Endothelial cell (in vitro differentiated cells): ENCODE data around the gene MIER3. TPM values are rescaled to one million over a fixed set of nuclear protein-coding genes. Genes with fewer than 3 reads are reported as not detected.

ENCODE experiments used
- DNase-seq: peaks from one replicate; pipeline ENCODE4 v3.0.0; 2021; ENCODE audit warnings: low spot score
- H3K27ac Mint-ChIP-seq: one replicate; pipeline ENCODE4 v1.8.0; 2021; ENCODE audit warnings: mixed read lengths, inconsistent platforms; ENCODE audit not compliant: unreplicated experiment
- H3K27me3 Mint-ChIP-seq: one replicate; pipeline ENCODE4 v1.8.0; 2021; ENCODE audit warnings: mild to moderate bottlenecking, moderate library complexity, mixed read lengths, inconsistent platforms; ENCODE audit not compliant: unreplicated experiment
- H3K36me3 Mint-ChIP-seq: one replicate; pipeline ENCODE4 v1.8.0; 2021; ENCODE audit warnings: mild to moderate bottlenecking, low read depth, mixed read lengths, inconsistent platforms; ENCODE audit not compliant: unreplicated experiment
- H3K4me1 Mint-ChIP-seq: one replicate; pipeline ENCODE4 v1.8.0; 2021; ENCODE audit warnings: mild to moderate bottlenecking, mixed read lengths, inconsistent platforms; ENCODE audit not compliant: unreplicated experiment
- H3K4me3 Mint-ChIP-seq: one replicate; pipeline ENCODE4 v1.8.0; 2021; ENCODE audit warnings: mild to moderate bottlenecking, mixed read lengths, inconsistent platforms; ENCODE audit not compliant: unreplicated experiment
- H3K9me3 Mint-ChIP-seq: one replicate; pipeline ENCODE4 v1.8.0; 2021; ENCODE audit warnings: mixed read lengths, inconsistent platforms; ENCODE audit not compliant: unreplicated experiment
- CTCF ChIP-seq: fragments of 200-600 bp; sonication (generic); IDR thresholded peaks from one replicate; pipeline ENCODE4 v1.5.0; 2021; ENCODE audit warnings: antibody characterized with exemption; ENCODE audit not compliant: unreplicated experiment
- total RNA-seq: library from RNA; stranded (reverse); fragmentation: NEBNext Ultra II Directional; extraction: Animal tissue kit (Norgen Biotek cat#: 25700); gene quantifications from one replicate; pipeline ENCODE4 v1.2.1, GENCODE V29; 2021; ENCODE audit not compliant: unreplicated experiment

MIER3 gene
- total RNA-seq, 1 donor from 2014 or later, result 52.3 TPM

DNA sequence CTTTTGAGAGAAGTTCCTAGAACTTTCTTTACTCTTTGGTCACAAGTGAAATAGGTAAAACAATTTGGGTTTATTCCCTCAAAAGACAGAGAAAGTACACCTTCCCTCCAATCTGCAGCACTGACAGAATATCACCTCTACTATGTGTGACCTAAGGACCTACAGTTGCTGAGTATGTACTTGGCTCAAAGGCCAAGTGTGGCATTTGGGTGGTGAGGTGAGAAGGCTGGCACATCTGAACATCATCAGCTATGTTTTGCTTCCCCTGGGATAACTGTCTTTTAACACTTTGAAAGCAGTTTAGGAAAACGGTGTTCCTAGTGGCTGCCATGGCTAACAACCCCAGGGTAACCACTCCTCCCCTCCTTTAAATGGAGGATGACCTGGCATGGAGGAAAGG is 17.6 kb downstream of the MIER3 start:
- H3K27ac Mint-ChIP-seq, result no peak overlapping the region
- no peak for TF ChIP-seq CTCF
- no peaks in the 10 kb centered on the region for H3K27me3 Mint-ChIP-seq
- DNase-seq, result no peak
- no peaks in the 10 kb centered on the region for H3K4me1 Mint-ChIP-seq
- H3K36me3 Mint-ChIP-seq, result peaks cover 7% of the 10 kb centered on the region
- H3K4me3 Mint-ChIP-seq, result no peak overlapping the region
- no peaks in the 10 kb centered on the region for H3K9me3 Mint-ChIP-seq

DNA sequence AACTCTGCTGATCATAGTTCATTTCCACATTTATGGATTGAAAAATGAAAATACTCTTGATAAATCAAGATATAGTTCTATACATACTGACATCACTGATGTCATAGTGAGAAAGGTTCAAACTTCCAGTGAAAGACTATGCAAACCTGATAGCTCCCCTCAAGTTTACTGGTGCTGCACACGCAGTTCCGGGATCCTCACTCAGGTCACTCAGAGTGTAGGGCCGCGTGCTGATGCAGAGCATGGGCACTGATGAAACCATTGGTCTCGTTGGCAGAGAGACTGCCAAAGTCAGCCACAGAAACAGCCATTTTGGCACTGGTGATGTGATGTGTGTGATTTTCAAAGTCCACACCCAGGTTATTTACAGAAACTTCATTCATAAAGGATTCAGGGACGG is 29.0 kb downstream of the MIER3 start:
- H3K4me3 Mint-ChIP-seq, result no peak overlapping the region
- H3K9me3 Mint-ChIP-seq, result no peaks in the 10 kb centered on the region
- peaks cover 42% of the 10 kb centered on the region for H3K36me3 Mint-ChIP-seq
- H3K27ac Mint-ChIP-seq, result no peak overlapping the region
- no peak for DNase-seq
- H3K4me1 Mint-ChIP-seq, result no peaks in the 10 kb centered on the region
- H3K27me3 Mint-ChIP-seq, result peaks cover 4% of the 10 kb centered on the region
- TF ChIP-seq CTCF, result no peak

GRCh38 chr5:56919942-56920662 is 31.8 kb downstream of the MIER3 start:
- TF ChIP-seq CTCF, result no peak

GRCh38 chr5:56918054-56918453 is 33.9 kb downstream of the MIER3 start:
- no peaks in the 10 kb centered on the region for H3K9me3 Mint-ChIP-seq
- peaks cover 2% of the 10 kb centered on the region for H3K27me3 Mint-ChIP-seq
- H3K4me1 Mint-ChIP-seq, result no peaks in the 10 kb centered on the region
- H3K27ac Mint-ChIP-seq, result peak overlapping the region; percentile 24
- no peak for TF ChIP-seq CTCF
- no peak overlapping the region for H3K4me3 Mint-ChIP-seq
- H3K36me3 Mint-ChIP-seq, result peaks cover 13% of the 10 kb centered on the region
- DNase-seq, result no peak

More at GRCh38 chr5:56919942-56920662, 31.8 kb downstream of the MIER3 start:
- no peak overlapping the region for H3K4me3 Mint-ChIP-seq
- H3K27ac Mint-ChIP-seq, result no peak overlapping the region
- no peak for DNase-seq
- no peaks in the 10 kb centered on the region for H3K9me3 Mint-ChIP-seq
- H3K4me1 Mint-ChIP-seq, result no peaks in the 10 kb centered on the region
- peaks cover 4% of the 10 kb centered on the region for H3K27me3 Mint-ChIP-seq
- H3K36me3 Mint-ChIP-seq, result peaks cover 26% of the 10 kb centered on the region

DNA sequence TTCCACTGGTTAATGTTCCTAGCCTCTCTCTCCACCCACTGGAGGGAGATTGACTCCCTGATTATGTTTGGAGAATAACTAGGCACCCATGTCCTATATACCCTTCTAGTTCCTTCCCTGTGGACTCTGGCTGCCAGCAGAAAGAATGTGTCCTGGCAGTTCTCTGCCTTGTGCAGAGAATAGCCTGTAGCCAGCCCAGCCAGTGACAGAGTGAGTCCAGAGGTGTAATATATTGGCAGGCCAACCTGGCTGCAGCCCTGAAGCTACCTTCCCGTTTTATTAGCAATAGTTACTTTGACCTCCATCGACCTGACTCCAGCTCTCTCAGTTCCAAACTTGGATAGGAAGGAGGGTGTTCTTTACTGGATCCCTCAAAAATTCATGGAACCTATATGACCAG is 34.4 kb downstream of the MIER3 start:
- H3K27me3 Mint-ChIP-seq, result peaks cover 2% of the 10 kb centered on the region
- no peaks in the 10 kb centered on the region for H3K4me1 Mint-ChIP-seq
- H3K27ac Mint-ChIP-seq, result peak overlapping the region; percentile 24
- peaks cover 8% of the 10 kb centered on the region for H3K36me3 Mint-ChIP-seq
- H3K9me3 Mint-ChIP-seq, result no peaks in the 10 kb centered on the region
- H3K4me3 Mint-ChIP-seq, result no peak overlapping the region
- no peak for TF ChIP-seq CTCF
- DNase-seq, result no peak
